NCI-H2196 treated with DMSO at 0.1 percent for 48 hours (cell line): Measurements from ENCODE around the gene ADAMTS15.

Experiments
- DNase-seq: peaks from one replicate; lab custom pipeline; 2025; ENCODE audit not compliant: unreplicated experiment; lab: John Stamatoyannopoulos, UW

The ADAMTS15 gene, protein sequence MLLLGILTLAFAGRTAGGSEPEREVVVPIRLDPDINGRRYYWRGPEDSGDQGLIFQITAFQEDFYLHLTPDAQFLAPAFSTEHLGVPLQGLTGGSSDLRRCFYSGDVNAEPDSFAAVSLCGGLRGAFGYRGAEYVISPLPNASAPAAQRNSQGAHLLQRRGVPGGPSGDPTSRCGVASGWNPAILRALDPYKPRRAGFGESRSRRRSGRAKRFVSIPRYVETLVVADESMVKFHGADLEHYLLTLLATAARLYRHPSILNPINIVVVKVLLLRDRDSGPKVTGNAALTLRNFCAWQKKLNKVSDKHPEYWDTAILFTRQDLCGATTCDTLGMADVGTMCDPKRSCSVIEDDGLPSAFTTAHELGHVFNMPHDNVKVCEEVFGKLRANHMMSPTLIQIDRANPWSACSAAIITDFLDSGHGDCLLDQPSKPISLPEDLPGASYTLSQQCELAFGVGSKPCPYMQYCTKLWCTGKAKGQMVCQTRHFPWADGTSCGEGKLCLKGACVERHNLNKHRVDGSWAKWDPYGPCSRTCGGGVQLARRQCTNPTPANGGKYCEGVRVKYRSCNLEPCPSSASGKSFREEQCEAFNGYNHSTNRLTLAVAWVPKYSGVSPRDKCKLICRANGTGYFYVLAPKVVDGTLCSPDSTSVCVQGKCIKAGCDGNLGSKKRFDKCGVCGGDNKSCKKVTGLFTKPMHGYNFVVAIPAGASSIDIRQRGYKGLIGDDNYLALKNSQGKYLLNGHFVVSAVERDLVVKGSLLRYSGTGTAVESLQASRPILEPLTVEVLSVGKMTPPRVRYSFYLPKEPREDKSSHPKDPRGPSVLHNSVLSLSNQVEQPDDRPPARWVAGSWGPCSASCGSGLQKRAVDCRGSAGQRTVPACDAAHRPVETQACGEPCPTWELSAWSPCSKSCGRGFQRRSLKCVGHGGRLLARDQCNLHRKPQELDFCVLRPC

DNA sequence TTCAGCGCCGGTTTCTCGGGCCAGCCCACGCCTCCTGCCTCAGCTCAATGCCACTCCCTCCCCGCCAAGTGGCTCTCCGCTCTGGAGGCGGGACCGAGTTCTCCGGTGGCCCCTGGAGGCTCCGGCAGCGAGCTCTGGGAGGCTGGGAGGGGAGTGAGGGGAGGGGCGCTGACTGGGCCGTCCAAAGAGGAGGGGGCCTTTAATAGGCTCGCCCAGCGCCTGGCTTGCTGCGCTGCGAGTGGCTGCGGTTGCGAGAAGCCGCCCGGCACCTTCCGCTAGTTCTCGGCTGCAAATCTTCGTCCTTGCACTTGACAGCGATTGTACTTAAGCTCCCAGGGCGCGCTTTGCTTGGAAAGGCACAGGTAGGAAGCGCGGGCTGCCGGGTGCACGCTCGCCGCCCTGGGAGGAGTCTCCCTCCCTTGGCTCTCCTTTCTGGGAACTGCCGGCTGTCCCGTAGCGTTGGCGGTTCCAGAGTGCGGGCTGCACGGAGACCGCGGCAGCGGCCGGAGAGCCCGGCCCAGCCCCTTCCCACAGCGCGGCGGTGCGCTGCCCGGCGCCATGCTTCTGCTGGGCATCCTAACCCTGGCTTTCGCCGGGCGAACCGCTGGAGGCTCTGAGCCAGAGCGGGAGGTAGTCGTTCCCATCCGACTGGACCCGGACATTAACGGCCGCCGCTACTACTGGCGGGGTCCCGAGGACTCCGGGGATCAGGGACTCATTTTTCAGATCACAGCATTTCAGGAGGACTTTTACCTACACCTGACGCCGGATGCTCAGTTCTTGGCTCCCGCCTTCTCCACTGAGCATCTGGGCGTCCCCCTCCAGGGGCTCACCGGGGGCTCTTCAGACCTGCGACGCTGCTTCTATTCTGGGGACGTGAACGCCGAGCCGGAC lies at the start of gene ADAMTS15:
Gene ADAMTS15 (plus strand): TSS at position 230 of the 894 bp plus-strand sequence. CDS start 329 bp downstream, at position 559.
- peak; percentile 76 for DNase-seq

DNA sequence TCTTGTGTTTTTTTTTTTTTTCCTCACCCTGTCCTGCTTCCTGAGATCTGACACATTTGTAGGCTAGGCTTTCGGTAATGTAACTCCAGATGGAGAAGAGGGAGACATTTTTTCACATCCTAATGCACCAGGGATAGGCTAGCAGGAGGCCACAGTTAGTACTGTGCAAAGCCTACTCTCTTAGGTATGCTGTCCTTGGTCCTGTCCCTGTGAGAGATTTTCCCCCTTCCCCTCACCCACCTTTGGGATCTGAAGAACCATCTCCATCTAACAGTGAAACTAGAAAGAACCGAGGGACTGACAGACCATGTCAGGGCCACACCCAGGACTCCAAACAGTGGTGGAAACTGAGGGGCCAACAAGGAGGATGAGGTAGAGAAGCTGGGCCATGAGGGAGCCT lies 49.2 kb upstream of the ADAMTS15 start:
- DNase-seq = no peak

DNA sequence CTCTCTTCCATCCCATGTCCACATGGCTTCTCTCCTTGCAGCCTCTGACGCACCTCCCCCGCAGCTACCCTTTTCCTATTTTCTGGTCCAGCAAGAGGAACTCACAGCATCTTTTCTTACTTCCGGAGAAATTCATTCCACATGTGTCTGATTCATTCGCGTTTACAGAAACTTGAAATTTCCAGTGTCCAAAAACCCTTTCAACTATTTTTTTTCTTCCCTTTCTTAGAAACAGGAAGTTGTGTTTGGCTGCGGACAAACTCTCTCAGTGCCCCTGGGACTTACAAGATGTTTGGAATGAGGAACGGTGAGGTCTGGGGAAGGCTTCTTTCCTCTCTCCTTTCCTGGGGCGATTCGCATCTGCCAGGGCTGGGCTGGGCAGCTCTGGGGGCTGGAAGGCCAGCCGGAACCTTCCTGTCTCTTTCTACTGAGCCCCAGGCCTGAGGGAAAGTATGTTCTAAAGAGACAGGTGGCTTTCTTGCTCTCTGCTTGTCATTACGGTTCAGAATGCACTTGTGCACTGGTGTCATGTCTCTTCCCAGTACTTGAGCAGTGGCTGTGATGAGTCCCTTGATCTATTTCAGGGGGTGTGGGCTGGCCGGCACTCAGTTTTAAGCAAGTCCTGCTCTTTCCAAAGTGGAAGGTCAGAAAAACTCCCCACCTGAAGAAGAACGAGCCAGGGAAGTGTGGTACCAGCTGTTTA lies 47.5 kb upstream of the ADAMTS15 start:
- DNase-seq = no peak

DNA sequence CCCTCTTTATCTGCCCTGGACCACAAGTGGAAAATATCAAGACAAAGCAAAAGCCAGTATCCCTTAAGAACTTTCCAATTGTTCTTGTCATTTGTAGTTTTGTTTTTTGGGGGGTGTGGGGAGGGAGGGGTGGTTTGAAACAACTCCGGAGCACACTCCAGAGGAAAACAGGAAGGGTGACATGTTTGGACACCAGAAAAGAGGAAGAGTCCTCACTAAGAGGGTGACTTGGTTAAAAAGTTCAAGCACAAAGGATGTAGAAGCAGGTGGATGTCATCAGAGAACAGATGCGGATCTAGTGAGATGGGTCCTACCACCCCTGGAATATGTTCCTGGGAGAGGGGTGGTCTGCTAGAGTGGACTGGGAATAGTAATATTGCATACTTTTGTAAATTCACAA lies 45.9 kb upstream of the ADAMTS15 start:
- no peak for DNase-seq

- DNase-seq = no peak
Observed at GRCh38 chr11:130403271-130403804, 45.1 kb upstream of the ADAMTS15 start.

DNA sequence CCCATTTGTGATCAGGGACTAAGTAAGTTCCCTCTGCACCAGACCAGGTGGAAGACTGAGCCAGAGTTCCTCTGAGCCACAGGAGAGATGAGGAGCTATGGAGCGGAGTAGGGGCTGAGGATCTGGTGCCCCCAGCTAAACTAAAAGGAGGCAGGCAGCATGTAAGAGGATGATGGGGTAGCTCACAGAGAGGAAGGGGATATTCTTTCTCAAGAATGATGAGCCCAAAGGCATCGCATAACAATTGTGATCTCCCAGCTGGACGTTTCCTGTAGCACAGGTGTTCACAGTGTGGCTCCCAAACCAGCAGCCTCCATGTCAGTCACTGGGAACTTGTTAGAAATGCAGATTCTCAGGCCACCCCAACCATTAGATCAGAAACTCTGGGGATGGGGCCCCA lies 44.5 kb upstream of the ADAMTS15 start:
- no peak for DNase-seq

GRCh38 chr11:130404727-130405126 lies 43.7 kb upstream of the ADAMTS15 start:
- no peak for DNase-seq

DNA sequence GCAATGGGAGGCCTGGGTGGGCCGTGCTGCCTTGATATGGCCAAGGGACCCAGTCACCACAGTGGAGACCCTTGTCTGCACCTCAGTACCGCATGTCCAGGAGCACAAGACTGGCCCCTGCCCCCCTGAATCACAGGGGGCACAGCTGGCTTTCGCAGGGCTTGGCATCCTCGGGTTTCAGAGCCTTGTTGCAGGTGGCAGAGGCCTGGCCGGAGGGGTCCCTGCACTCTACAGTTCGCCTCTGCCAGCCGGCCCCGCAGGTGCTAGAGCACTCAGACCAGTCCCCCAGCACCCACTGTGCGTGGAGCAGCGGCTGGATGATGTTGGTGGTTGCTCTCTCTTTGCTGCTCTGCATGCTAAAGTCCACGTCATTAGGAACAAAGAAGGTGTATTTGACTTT lies 43.0 kb upstream of the ADAMTS15 start:
- DNase-seq = no peak

- DNase-seq = no peak
Observed at GRCh38 chr11:130407978-130408377, 40.5 kb upstream of the ADAMTS15 start.

GRCh38 chr11:130408401-130408890 lies 40.0 kb upstream of the ADAMTS15 start:
- DNase-seq = no peak

- no peak for DNase-seq
Observed at GRCh38 chr11:130408901-130409300, 39.5 kb upstream of the ADAMTS15 start.

- no peak for DNase-seq
Observed at GRCh38 chr11:130409594-130410388, 38.7 kb upstream of the ADAMTS15 start.

DNA sequence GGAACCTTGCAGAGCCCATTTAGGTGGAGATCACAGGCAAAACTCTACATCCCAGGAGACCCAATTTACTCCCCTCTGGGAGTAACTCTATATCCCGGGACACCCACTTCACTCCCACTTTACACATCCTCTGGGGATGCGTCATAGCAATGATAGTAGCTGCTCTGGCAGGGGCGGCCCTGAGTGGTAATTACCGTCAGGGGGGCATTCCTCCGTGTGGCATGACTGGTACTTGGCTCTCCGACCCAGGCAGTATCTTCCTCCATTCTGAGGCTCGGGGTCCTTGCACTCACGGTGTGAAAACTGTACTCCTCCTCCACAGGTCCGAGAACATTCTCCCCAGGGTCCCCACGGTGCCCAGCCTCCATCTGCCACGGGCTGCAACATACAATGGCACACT lies 37.2 kb upstream of the ADAMTS15 start:
- DNase-seq = no peak

DNA sequence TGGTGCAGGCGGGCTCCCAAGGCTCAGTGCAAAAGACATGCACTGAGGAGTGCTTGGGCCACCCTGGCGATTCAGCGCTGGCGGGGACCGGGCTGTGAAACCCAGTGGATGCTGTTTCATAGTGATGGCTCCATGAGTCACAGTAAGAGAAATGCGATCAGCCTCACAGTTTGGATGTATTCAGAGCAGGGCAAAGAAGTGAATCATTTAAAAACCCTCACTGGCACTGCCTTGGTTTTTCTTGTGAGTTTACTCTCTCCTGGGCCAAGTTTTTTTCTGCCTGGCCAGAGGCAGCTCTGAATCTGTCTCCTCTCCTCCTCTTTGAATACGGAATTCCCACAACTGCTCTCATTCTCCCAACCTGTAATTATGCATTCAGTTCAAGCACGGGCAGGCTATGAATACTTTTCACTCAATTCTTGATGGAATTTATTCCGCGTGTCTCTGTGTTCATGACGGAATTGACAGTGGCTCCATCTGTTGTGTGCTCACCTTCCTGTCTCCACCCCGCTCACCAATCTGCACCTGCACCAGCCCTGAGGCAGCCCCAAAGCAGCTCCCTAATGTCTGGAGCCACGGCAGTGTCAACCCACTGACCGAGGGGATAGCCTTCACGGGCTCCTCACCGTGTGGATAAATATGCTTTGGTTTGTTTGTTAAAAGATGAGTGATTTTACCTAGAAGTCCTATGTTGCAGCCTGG lies 34.9 kb upstream of the ADAMTS15 start:
- no peak for DNase-seq

- DNase-seq = no peak
Observed at GRCh38 chr11:130414107-130415080, 34.1 kb upstream of the ADAMTS15 start.

GRCh38 chr11:130415731-130416529 lies 32.5 kb upstream of the ADAMTS15 start:
- no peak for DNase-seq

DNA sequence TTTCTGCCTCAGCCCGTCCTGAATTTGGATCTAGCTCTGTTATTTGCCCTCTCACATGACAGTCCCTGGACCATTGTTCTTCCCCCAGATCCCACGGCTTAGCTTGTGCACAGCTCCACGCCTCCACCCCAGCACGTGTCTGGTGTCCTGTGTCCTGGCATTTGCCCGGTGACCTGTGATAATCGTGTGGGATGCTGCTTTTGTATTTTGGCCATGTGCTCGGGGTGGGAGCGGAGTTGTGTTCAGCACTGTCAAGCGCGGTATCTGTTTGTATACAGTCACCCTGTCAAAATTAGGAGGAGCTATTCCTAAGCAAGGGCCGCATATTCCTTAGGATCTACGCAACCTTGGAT lies 31.9 kb upstream of the ADAMTS15 start:
- DNase-seq = no peak
